Measurements from ENCODE around the gene RALBP1. TPM values are rescaled to one million over a fixed set of nuclear protein-coding genes. Genes with fewer than 3 reads are reported as not detected.
"Not testable (repeated sequence)": the region's sequence is repeated elsewhere in the genome, so short reads cannot be mapped to it uniquely, and the experiment has no call there.

The RALBP1 gene
- total and polyA plus RNA-seq, 12 donors, result 23.1 to 53.8 (median 41.0) TPM

- Histone ChIP-seq H3K9me3 (peaks cover 0 to 1% (median 0%) of the 10 kb centered on the region in 11 donors), H3K27ac (no peak overlapping the region), H3K27me3 (no peaks in the 10 kb centered on the region), H3K4me3 (no peak overlapping the region), H3K4me1 (peaks cover 0 to 16% (median 0%) of the 10 kb centered on the region in 9 donors), H3K36me3 (no peaks in the 10 kb centered on the region)
- no peak for DNase-seq
- peak in 3 of 8 donors; percentile 25 to 71 (median 50) for ATAC-seq
- whole genome bisulfite sequencing, 2 donors, result 86 to 90% methylated on average over 6 of the region's 6 CpGs
- TF ChIP-seq CTCF (IDR thresholded peaks at IDR 0.05), result no peak
- intact Hi-C loops (cut with DNase I), result no loop called here
Observed at GRCh38 chr18:9428862-9429661, 46.3 kb upstream of the RALBP1 start.

- DNase-seq (no peak), ATAC-seq (peak in 2 of 8 donors; percentile 14 to 35)
- Histone ChIP-seq H3K27ac (no peak overlapping the region), H3K4me1 (peaks cover 0 to 20% (median 0%) of the 10 kb centered on the region in 9 donors), H3K9me3 (no peaks in the 10 kb centered on the region), H3K4me3 (no peak overlapping the region), H3K36me3 (no peaks in the 10 kb centered on the region), H3K27me3 (no peaks in the 10 kb centered on the region)
- intact Hi-C loops (cut with DNase I), result no loop called here
- TF ChIP-seq CTCF (IDR thresholded peaks at IDR 0.05), result no peak
- WGBS, 2 donors, result 49 to 60% methylated on average over 3 of the region's 3 CpGs
Observed at GRCh38 chr18:9429662-9429993, 45.7 kb upstream of the RALBP1 start.

- DNase-seq; ATAC-seq; H3K27ac ChIP-seq; intact Hi-C loops (cut with DNase I); H3K27me3 ChIP-seq; H3K36me3 ChIP-seq; H3K9me3 ChIP-seq; H3K4me3 ChIP-seq: not testable (repeated sequence)
- WGBS, 2 donors, result 92 to 96% methylated on average over 22 of the region's 22 CpGs
- H3K4me1 ChIP-seq, result peaks cover 0 to 20% (median 0%) of the 10 kb centered on the region in 9 donors
Observed at GRCh38 chr18:9430315-9430714, 45.0 kb upstream of the RALBP1 start.

- Histone ChIP-seq H3K27me3 (no peaks in the 10 kb centered on the region), H3K27ac (no peak overlapping the region), H3K9me3 (no peaks in the 10 kb centered on the region), H3K4me3 (no peak overlapping the region), H3K4me1 (peaks cover 0 to 20% (median 1%) of the 10 kb centered on the region in 9 donors), H3K36me3 (no peaks in the 10 kb centered on the region)
- no peak for TF ChIP-seq CTCF (IDR thresholded peaks at IDR 0.05)
- 94 to 95% methylated on average over 6 of the region's 6 CpGs for WGBS, 2 donors
- intact Hi-C loops (cut with DNase I), result no loop called here
- ATAC-seq (no peak), DNase-seq (no peak)
Observed at GRCh38 chr18:9431296-9431695, 44.0 kb upstream of the RALBP1 start.

GRCh38 chr18:9433122-9433521 is 42.2 kb upstream of the RALBP1 start:
- H3K36me3 ChIP-seq; H3K27me3 ChIP-seq; intact Hi-C loops (cut with DNase I); H3K9me3 ChIP-seq; H3K27ac ChIP-seq; ATAC-seq; DNase-seq; H3K4me3 ChIP-seq: not testable (repeated sequence)
- WGBS, 2 donors, result 94 to 95% methylated on average over 10 of the region's 10 CpGs
- H3K4me1 ChIP-seq, result peaks cover 0 to 27% (median 4%) of the 10 kb centered on the region in 9 donors

All from heart right ventricle (tissue), 16 donors.